Right atrium auricular region (tissue), 2 donors: ENCODE measurements around the gene PLLP. TPM values are rescaled to one million over a fixed set of nuclear protein-coding genes. Genes with fewer than 3 reads are reported as not detected.
A peak's percentile ranks its signal among the peaks of the same experiment; 100 is the strongest.

ENCODE experiments used
- DNase-seq: peaks from one replicate; pipeline ENCODE4 v3.0.0-alpha.2; 2019; ENCODE audit warnings: low spot score
- H3K27ac ChIP-seq, 2 donors: fragments of 200-600 bp; sonication (generic); 1 replicate in 1 of 2; 2 replicates in 1 of 2; pipeline ENCODE4 v1.5.1; 2016 to 2019
- H3K27me3 ChIP-seq, 2 donors: fragments of 200-600 bp; sonication (generic); one replicate each; pipeline versions ENCODE4 v1.5.1 to v1.6.0; 2017 to 2019
- H3K36me3 ChIP-seq: fragments of 200-600 bp; sonication (generic); one replicate; pipeline ENCODE4 v1.5.1; 2016
- H3K4me1 ChIP-seq, 2 donors: fragments of 200-600 bp; sonication (generic); one replicate each; pipeline versions ENCODE4 v1.5.1 to v1.6.0; 2017 to 2019
- H3K4me3 ChIP-seq, 2 donors: fragments of 200-600 bp; sonication (generic); 1 replicate in 1 of 2; 2 replicates in 1 of 2; pipeline ENCODE4 v1.5.1; 2017 to 2019; ENCODE audit warnings: mild to moderate bottlenecking in 1 of 2, moderate library complexity in 1 of 2
- H3K9me3 ChIP-seq, 2 donors: fragments of 200-600 bp; sonication (generic); one replicate each; pipeline ENCODE4 v1.5.1; 2019
- total RNA-seq, 2 donors: library from RNA; depleted of rRNA; stranded (reverse); fragments of >200 nt; gene quantifications; one replicate each; pipeline ENCODE4 v1.1.0, GENCODE V29; 2016
- TF ChIP-seq, protein P1 (sequence below), 2 donors: fragments of 200-600 bp; sonication (generic); IDR thresholded peaks; one replicate each; pipeline ENCODE4 v1.5.1; 2019; ENCODE audit warnings: antibody characterized with exemption in 2 of 2

PLLP gene
- total RNA-seq, 2 donors from 2014 or later: 14.4 to 22.4 TPM

DNA sequence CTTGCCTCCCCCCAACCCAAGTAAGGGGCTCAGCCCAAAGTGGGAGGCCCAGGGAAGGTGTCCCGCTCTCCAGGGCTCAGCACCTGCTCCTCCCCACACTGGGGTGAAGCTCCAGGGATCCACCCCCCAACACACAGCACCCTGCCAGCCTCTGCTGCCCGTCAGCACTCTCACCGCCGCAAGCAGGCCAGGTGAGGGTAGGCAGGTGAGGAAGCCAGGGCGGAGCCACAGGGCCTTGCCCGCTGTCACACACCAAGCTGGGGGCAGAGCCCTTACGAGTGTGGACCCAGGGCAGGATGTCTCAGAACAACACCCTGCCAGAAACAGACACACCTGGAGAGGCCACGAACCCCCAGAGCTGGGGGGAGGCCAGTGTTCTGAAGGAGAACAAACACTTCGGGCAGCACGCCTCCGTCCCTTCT, 19.5 kb downstream of the PLLP start:
- Histone ChIP-seq H3K4me3 (no peak overlapping the region), H3K27me3 (no peaks in the 10 kb centered on the region), H3K9me3 (no peaks in the 10 kb centered on the region), H3K36me3 (no peaks in the 10 kb centered on the region), H3K27ac (peak overlapping the region in 1 of 2 donors; percentile 68), H3K4me1 (peaks cover 0 to 58% of the 10 kb centered on the region in 2 donors)
- TF ChIP-seq, protein P1, sequence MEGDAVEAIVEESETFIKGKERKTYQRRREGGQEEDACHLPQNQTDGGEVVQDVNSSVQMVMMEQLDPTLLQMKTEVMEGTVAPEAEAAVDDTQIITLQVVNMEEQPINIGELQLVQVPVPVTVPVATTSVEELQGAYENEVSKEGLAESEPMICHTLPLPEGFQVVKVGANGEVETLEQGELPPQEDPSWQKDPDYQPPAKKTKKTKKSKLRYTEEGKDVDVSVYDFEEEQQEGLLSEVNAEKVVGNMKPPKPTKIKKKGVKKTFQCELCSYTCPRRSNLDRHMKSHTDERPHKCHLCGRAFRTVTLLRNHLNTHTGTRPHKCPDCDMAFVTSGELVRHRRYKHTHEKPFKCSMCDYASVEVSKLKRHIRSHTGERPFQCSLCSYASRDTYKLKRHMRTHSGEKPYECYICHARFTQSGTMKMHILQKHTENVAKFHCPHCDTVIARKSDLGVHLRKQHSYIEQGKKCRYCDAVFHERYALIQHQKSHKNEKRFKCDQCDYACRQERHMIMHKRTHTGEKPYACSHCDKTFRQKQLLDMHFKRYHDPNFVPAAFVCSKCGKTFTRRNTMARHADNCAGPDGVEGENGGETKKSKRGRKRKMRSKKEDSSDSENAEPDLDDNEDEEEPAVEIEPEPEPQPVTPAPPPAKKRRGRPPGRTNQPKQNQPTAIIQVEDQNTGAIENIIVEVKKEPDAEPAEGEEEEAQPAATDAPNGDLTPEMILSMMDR (IDR thresholded peaks at IDR 0.05): no peak
- DNase-seq: no peak

DNA sequence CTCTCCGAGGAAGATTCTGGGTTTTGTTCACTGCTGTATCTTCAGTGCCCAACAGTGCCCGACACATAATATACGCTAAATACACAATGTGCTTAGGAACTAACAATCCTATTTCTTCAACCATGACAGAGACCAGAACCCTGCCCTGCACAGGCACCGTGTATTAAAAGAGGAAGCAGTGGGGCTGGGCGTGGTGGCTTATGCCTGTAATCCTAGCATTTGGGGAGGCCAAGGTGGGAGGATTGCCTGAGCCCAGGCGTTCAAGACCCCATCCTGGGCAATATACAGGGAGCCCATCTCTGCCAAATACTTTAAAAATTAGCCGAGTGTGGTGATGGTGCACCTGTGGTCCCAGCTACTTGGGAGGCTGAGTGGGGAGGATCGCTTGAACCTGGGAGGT, 20.1 kb downstream of the PLLP start:
- DNase-seq: no peak
- H3K27me3 ChIP-seq: no peaks in the 10 kb centered on the region
- TF ChIP-seq, protein P1 (IDR thresholded peaks at IDR 0.05): no peak
- H3K4me1 ChIP-seq: peaks cover 0 to 53% of the 10 kb centered on the region in 2 donors
- no peak overlapping the region for H3K4me3 ChIP-seq
- peak overlapping the region in 1 of 2 donors; percentile 68 for H3K27ac ChIP-seq
- H3K9me3 ChIP-seq: no peaks in the 10 kb centered on the region
- no peaks in the 10 kb centered on the region for H3K36me3 ChIP-seq

DNA sequence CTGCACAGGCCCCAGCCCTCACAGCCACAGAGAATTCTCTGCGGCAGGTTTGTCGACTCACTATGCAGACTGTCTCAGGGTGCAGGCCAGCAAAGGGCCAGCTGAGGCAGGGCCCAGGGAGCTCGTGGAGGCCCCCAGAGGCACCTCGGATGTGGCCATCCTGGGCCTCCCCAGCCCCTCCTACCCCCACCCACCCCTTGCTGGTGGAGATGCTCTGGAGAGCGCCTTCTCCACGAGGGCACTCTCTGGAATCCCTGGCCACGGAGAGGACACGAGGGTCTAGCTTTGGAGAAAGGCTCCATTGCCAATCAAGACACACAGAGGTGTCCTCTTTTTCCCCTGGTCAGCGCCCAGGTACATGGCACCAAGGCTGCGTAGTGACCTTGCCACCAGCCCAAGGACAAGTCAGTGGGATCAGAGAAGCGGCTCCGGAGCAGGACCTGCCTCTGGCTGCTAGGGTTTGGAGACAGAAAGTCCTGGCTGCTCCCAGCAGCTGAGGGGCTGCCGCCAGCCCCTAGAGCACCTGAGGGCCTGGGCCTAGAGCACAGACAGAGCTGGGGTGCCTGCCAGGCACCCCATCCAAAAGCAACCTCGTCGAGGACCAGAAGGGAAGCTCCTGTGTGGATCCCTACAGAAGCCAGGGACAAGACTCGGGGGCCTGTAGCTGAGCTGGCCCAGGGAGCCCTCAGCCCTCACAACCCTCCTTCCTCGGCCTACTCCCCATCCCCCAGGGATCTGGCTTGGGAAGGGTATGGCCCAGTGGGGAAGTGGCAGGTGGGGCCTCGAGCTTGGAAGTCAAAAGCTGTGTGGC, 20.7 kb downstream of the PLLP start:
- Histone ChIP-seq H3K27me3 (no peaks in the 10 kb centered on the region), H3K27ac (no peak overlapping the region), H3K4me1 (peaks cover 0 to 47% of the 10 kb centered on the region in 2 donors), H3K36me3 (no peaks in the 10 kb centered on the region), H3K9me3 (no peaks in the 10 kb centered on the region), H3K4me3 (no peak overlapping the region)
- TF ChIP-seq, protein P1 (IDR thresholded peaks at IDR 0.05): no peak
- no peak for DNase-seq

DNA sequence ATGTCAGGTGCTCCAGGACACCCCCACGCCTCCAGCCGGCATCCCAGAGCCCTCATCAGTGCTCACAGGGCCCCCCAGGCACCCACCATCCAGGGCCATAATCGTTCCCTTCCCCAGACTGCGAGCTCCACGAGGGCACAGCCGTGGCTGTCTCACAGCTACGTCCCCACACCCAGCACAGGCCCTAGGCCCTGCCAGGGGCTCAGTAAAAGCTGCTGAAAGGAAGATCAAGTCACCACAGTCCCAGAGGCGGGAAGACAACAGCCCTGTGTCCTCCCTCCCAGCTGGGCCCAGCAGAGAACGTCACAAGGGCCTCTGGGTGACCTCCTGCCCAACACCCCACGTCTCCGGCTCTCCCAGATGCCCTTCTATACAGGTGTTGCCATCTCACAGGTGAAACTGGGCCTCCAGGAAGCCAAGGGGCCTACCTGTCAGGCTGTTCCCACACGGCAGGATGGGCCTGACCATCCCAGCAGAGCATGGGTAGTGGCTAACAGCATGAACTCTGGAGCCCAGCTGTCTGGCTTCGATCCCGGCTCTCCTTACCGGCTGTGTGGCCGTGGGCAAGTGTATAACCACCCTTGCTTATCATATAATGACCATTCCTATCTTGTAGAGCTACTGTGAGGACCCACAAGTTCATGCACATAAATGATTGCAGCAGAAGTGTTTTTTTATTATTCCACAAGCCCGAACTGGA, 21.5 kb downstream of the PLLP start:
- Histone ChIP-seq H3K36me3 (no peaks in the 10 kb centered on the region), H3K27me3 (no peaks in the 10 kb centered on the region), H3K4me1 (peaks cover 0 to 39% of the 10 kb centered on the region in 2 donors), H3K4me3 (no peak overlapping the region), H3K9me3 (no peaks in the 10 kb centered on the region), H3K27ac (no peak overlapping the region)
- no peak for DNase-seq
- TF ChIP-seq, protein P1 (IDR thresholded peaks at IDR 0.05): no peak

DNA sequence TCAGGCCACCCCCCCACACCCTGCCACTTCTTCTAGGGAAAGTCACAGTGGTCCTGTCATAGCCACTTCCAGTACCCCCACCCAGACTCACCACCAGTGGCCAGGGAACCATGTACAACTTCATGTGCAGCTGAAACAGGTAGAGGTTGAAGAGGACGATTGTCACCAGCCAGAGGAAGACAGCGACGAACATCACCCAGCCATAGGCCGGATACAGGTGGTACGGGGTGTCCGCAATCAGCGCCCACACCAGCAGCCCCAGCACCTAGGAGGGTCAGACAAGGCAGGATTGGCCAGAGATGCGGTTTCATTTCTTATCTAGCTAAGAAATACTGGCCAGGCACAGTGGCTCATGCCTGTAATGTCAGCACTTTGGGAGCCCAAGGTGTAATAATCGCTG, 22.7 kb downstream of the PLLP start:
- no peak overlapping the region for H3K27ac ChIP-seq
- H3K4me1 ChIP-seq: peaks cover 0 to 28% of the 10 kb centered on the region in 2 donors
- TF ChIP-seq, protein P1 (IDR thresholded peaks at IDR 0.05): no peak
- no peak overlapping the region for H3K4me3 ChIP-seq
- no peaks in the 10 kb centered on the region for H3K36me3 ChIP-seq
- H3K9me3 ChIP-seq: no peaks in the 10 kb centered on the region
- no peaks in the 10 kb centered on the region for H3K27me3 ChIP-seq
- no peak for DNase-seq
